Heart right ventricle (tissue), 16 donors: ENCODE measurements around the gene TNS1. TPM values are rescaled to one million over a fixed set of nuclear protein-coding genes. Genes with fewer than 3 reads are reported as not detected.

ENCODE experiments used
- ATAC-seq, 8 donors: fragments of 200-7000 bp; cut with Tn5 transposase; one replicate each; pipeline ENCODE4 v1.9.1; 2020; ENCODE audit warnings: mild to moderate bottlenecking in 8 of 8, moderate library complexity in 8 of 8, moderate number of reproducible peaks in 1 of 8
- DNase-seq, 2 donors: peaks; one replicate each; pipeline ENCODE4 v3.0.0-alpha.2; 2020
- H3K27ac ChIP-seq, 10 donors: fragments of 200-600 bp; sonication (generic) in 2 of 10; one replicate each; pipeline versions ENCODE4 v1.5.0 to v1.8.0; 2020 to 2022; ENCODE audit warnings: mild to moderate bottlenecking in 3 of 10
- H3K27me3 ChIP-seq, 7 donors: fragments of 200-600 bp; one replicate each; pipeline ENCODE4 v1.8.0; 2021 to 2022; ENCODE audit warnings: mild to moderate bottlenecking in 2 of 7
- H3K36me3 ChIP-seq, 9 donors: fragments of 200-600 bp; sonication (generic) in 1 of 9; one replicate each; pipeline versions ENCODE4 v1.5.0 to v1.8.0; 2020 to 2022; ENCODE audit warnings: mild to moderate bottlenecking in 2 of 9
- H3K4me1 ChIP-seq, 9 donors: fragments of 200-600 bp; sonication (generic) in 1 of 9; one replicate each; pipeline versions ENCODE4 v1.5.0 to v1.8.0; 2020 to 2022; ENCODE audit warnings: mild to moderate bottlenecking in 4 of 9
- H3K4me3 ChIP-seq, 10 donors: fragments of 200-600 bp; sonication (generic) in 2 of 10; one replicate each; pipeline versions ENCODE4 v1.5.0 to v1.8.0; 2020 to 2022; ENCODE audit warnings: mild to moderate bottlenecking in 7 of 10, moderate library complexity in 2 of 10
- H3K9me3 ChIP-seq, 11 donors: fragments of 200-600 bp in 10 of 11; sonication (generic) in 2 of 11; one replicate each; pipeline versions ENCODE4 v1.5.0 to v1.8.0; 2013 to 2022; ENCODE audit warnings: mild to moderate bottlenecking in 2 of 11, control low read depth in 1 of 11, moderate library complexity in 1 of 11
- CTCF ChIP-seq, 9 donors: fragments of 200-600 bp; sonication (generic) in 2 of 9; IDR thresholded peaks; one replicate each; pipeline versions ENCODE4 v1.5.0 to v1.8.0; 2021 to 2022; ENCODE audit warnings: antibody characterized with exemption in 9 of 9, mild to moderate bottlenecking in 5 of 9, moderate library complexity in 1 of 9
- WGBS, 2 donors: extraction: QIAGEN DNeasy Blood & Tissue Kit; methylation state at CpG; one replicate each; pipeline ENCODE4 v1.1.7; 2013; ENCODE audit warnings: inconsistent platforms in 1 of 2; 5-methylcytosine and 5-hydroxymethylcytosine counted together
- intact Hi-C, 10 donors: fragments of 100-400 bp; cut with DNase I; formaldehyde crosslinking; loops; one replicate each; pipeline versions ENCODE4 v1.11.1 to v1.14.2; 2022
- polyA plus RNA-seq, 2 donors: library from polyadenylated mRNA; stranded (reverse); fragments of 200-250 nt; gene quantifications; one replicate each; pipeline ENCODE4 v1.2.3, GENCODE V29; 2013
- total RNA-seq, 10 donors: library from RNA; stranded (reverse); fragmentation: NEBNext Ultra II Directional in 3 of 10; extraction: Animal tissue kit (Norgen Biotek cat#: 25700) in 3 of 10; gene quantifications; one replicate each; pipeline versions ENCODE4 v1.2.1 to v1.2.4, GENCODE V29; 2021 to 2023
- donor health status: Arrhythmogenic right ventricular cardiomyopathy.
- donor health status: ischemic (EF 13 %, LVEDD 7.1; RV severe dilation, severe dysfunction).
- donor health status: healthy with polysubstance abuse.
- donor health status: DM: no; HTN: yes; CAD: no.
- donor health status: DM: no; HTN: no; CAD: no.
- donor health status: ischemic (EF 25% LVEDD 6.9; RV normal size, moderate dysfunction).
- donor health status: ischemic (EF 25% LVEDD 5.7; RV mildly dilated, moderate dysfunction).
- donor health status: healthy.
- donor health status: DM: yes; HTN: yes; CAD: no.
- donor health status: Ischemic cardiomyopathy.
- donor health status: ischemic (EF 35%, LVEDD 5.7; RV mildly dilated, moderate dysfunction).
- donor health status: nonischemic (EF 11% LVEDD 7.7; RV severe dilation, severe dysfunction).
- donor health status: DM: yes; HTN: yes; CAD: no.
- donor health status: PGD.
- donor health status: ischemic (EF 29% LVEDD 5.4; RV normal size, mild dysfunction).
- donor health status: nonischemic (EF 23%, LVEDD 6.1; RV moderate dilation, normal function).

TNS1 gene
- total and polyA plus RNA-seq, 12 donors = 64.6 to 844 (median 731) TPM

DNA sequence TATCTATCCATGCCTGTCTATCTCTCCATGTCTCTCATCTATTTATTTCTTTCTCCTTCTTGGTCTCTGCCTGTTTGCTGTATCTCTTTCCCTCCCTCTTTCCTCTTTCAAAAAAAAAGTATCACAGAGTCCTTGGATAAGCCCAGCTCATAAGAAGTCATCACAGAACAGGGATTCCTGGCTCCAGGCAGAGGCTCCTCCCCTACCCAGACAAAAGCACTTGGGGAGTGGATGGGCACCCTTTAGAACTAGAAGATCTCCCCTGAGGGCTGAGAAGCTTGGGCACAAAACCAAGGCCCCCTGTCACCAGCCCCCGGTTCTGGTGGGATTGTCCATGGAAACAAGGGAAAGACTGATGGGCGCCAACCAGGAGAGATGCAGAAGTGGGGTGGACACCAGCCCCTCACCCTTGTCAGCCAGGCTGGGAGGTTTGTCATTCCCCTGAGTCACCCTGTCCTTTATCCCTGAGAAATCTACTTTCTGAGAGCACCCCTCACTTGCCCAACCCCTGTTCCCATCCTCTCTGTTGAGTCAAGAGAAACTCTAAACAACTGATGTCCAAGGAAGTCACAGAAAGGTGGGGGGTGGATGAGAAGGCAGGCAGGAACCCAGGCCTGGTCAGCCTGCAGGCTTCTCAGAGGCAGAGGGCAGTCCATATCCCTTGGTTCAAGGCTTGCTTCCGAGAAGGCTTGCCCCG lies 127.1 kb downstream of the TNS1 start:
- Histone ChIP-seq H3K4me1 (peaks cover 0 to 88% (median 69%) of the 10 kb centered on the region in 9 donors), H3K27me3 (no peaks in the 10 kb centered on the region), H3K9me3 (no peaks in the 10 kb centered on the region), H3K4me3 (no peak overlapping the region), H3K27ac (peak overlapping the region in 7 of 10 donors; percentile 38 to 73 (median 52)), H3K36me3 (peaks cover 3 to 99% (median 72%) of the 10 kb centered on the region in 9 donors)
- peak in 1 of 8 donors; percentile 3 for ATAC-seq
- TF ChIP-seq CTCF (IDR thresholded peaks at IDR 0.05) = no peak
- WGBS, 2 donors = 72 to 75% methylated on average over 4 of the region's 4 CpGs
- no peak for DNase-seq
- intact Hi-C loops = loop anchor here in 2 of 10 donors (5.0 to 10.0 kb wide), 2 partner anchors 51 to 68 kb away; no protein-coding TSS in a partner anchor

DNA sequence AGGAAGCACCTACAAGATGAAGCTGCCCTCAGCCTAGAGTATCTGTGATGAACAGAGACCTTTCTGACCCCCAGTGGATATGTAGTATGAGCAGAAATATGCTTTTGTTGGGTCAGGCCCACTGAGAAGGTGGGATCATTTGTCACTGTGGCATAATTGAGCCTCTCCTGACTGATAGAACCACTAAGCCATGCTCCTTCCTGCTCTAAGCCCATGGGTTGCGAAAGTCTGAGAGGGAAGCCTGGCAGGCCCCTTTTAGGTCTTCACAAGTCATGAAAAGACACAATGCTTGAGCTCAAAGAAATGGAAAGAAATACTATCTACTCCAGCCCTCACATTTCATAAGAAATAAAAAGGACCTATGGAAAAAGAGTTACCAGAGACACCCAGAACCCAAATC lies 127.7 kb downstream of the TNS1 start:
- no peak for DNase-seq
- intact Hi-C loops = loop anchor here in 2 of 10 donors (5.0 to 10.0 kb wide), 2 partner anchors 50 to 68 kb away; no protein-coding TSS in a partner anchor
- Histone ChIP-seq H3K27ac (peak overlapping the region in 5 of 10 donors; percentile 10 to 73 (median 52)), H3K4me1 (peaks cover 0 to 88% (median 69%) of the 10 kb centered on the region in 9 donors), H3K4me3 (no peak overlapping the region), H3K27me3 (no peaks in the 10 kb centered on the region), H3K36me3 (peaks cover 5 to 99% (median 66%) of the 10 kb centered on the region in 9 donors), H3K9me3 (no peaks in the 10 kb centered on the region)
- ATAC-seq = no peak
- TF ChIP-seq CTCF (IDR thresholded peaks at IDR 0.05) = no peak
- WGBS, 2 donors = 100% methylated on average over 1 of the region's 1 CpG

- intact Hi-C loops = loop anchor here in 2 of 10 donors (5.0 to 10.0 kb wide), 2 partner anchors 49 to 76 kb away; no protein-coding TSS in a partner anchor
- TF ChIP-seq CTCF (IDR thresholded peaks at IDR 0.05) = no peak
- WGBS, 2 donors = 85% methylated on average over 8 of the region's 8 CpGs
- H3K27ac ChIP-seq = peak overlapping the region in 1 of 10 donors; percentile 12
- ATAC-seq (no peak), DNase-seq (no peak)
- no peak overlapping the region for H3K4me3 ChIP-seq
- peaks cover 0 to 99% (median 61%) of the 10 kb centered on the region in 9 donors for H3K36me3 ChIP-seq
- no peaks in the 10 kb centered on the region for H3K27me3 ChIP-seq
- no peaks in the 10 kb centered on the region for H3K9me3 ChIP-seq
- peaks cover 0 to 86% (median 62%) of the 10 kb centered on the region in 9 donors for H3K4me1 ChIP-seq
Measured at GRCh38 chr2:217873371-217873770, 129.4 kb downstream of the TNS1 start.

GRCh38 chr2:217872319-217872718 lies 130.5 kb downstream of the TNS1 start:
- H3K4me1 ChIP-seq = peaks cover 0 to 75% (median 54%) of the 10 kb centered on the region in 9 donors
- peak in 2 of 9 donors; percentile 5 to 14 for TF ChIP-seq CTCF (IDR thresholded peaks at IDR 0.05)
- DNase-seq = no peak
- intact Hi-C loops = loop anchor here in 2 of 10 donors (5.0 to 10.0 kb wide), 2 partner anchors 48 to 75 kb away; no protein-coding TSS in a partner anchor
- no peaks in the 10 kb centered on the region for H3K27me3 ChIP-seq
- ATAC-seq = no peak
- H3K27ac ChIP-seq = no peak overlapping the region
- no peaks in the 10 kb centered on the region for H3K9me3 ChIP-seq
- H3K4me3 ChIP-seq = no peak overlapping the region
- peaks cover 0 to 99% (median 63%) of the 10 kb centered on the region in 9 donors for H3K36me3 ChIP-seq
- WGBS, 2 donors = 59 to 65% methylated on average over 2 of the region's 2 CpGs
